Measurements from ENCODE around the gene LGR5.

LGR5 gene

DNA sequence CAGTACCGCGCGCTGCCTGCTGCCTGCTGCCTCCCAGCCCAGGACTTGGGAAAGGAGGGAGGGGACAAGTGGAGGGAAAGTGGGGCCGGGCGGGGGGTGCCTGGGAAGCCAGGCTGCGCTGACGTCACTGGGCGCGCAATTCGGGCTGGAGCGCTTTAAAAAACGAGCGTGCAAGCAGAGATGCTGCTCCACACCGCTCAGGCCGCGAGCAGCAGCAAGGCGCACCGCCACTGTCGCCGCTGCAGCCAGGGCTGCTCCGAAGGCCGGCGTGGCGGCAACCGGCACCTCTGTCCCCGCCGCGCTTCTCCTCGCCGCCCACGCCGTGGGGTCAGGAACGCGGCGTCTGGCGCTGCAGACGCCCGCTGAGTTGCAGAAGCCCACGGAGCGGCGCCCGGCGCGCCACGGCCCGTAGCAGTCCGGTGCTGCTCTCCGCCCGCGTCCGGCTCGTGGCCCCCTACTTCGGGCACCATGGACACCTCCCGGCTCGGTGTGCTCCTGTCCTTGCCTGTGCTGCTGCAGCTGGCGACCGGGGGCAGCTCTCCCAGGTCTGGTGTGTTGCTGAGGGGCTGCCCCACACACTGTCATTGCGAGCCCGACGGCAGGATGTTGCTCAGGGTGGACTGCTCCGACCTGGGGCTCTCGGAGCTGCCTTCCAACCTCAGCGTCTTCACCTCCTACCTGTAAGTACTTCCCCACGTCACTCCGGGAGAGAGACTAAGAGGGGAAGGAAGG lies at the start of gene LGR5:
Gene LGR5 (plus strand): TSS at position 186 of the 732 bp plus-strand sequence. CDS start 283 bp downstream, at position 469.
- DNase-seq: peak in 2 of 3 donors; percentile 15 to 19

- DNase-seq: peak; percentile 35 to 66 (median 56)
Observed at GRCh38 chr12:71392521-71393145, 47.0 kb upstream of the LGR5 start.

GRCh38 chr12:71393625-71394024 lies 46.0 kb upstream of the LGR5 start:
- DNase-seq: no peak

GRCh38 chr12:71397433-71397954 lies 42.1 kb upstream of the LGR5 start:
- DNase-seq: no peak

- no peak for DNase-seq
Observed at GRCh38 chr12:71399197-71399596, 40.4 kb upstream of the LGR5 start.

DNA sequence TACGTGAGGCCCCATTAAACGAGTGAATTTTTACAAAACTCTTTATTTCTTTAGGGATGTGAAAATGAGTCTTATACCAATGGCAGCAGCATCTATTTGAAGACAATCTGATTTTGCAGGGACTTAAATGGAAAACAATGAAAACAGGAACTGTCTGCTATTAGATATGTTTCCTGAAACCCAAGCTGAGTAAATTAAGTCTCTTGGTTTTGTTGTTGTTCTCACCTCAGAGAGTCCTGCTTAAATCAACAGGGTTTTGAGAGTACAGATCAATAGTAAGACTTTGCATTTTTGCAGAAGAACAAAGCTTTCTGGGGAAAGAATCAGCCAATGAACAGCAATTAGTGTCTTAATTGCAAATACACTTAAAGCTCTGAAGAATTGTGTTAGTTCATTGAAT lies 39.1 kb upstream of the LGR5 start:
- DNase-seq: no peak

DNA sequence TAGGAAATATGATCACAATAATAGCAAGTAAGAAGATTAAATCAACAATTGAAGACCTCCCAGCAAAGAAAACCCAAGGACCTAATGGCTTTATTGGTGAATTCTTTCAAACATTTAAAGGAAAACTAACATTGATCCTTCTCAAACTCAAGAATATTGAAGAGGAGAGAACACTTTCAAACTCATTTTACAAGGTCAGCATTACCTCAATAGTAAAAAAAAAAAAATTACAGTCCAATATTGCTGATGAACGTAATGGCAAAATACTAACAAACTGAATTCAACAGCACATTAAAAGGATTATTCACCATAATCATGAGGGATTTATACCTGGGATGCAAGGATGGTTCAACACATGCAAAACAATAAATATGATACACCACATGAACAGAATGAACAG lies 33.7 kb upstream of the LGR5 start:
- DNase-seq: no peak

DNA sequence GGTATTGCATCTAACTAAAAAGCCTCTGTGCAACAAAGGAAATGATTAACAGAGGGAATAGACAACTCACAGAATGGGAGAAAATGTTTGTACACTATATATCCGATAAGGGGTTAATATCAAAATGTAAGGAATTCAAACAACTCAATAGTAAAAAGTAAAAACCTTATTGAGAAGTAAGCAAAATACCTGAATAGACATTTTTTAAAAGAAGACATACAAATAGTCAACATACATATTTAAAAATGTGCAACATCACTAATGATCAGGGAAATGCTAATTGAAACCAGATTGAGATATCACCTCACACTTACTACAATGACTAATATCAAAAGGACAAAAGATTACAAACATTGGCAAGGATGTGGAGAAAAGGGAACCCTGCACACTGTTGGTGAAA lies 31.9 kb upstream of the LGR5 start:
- DNase-seq: no peak

DNA sequence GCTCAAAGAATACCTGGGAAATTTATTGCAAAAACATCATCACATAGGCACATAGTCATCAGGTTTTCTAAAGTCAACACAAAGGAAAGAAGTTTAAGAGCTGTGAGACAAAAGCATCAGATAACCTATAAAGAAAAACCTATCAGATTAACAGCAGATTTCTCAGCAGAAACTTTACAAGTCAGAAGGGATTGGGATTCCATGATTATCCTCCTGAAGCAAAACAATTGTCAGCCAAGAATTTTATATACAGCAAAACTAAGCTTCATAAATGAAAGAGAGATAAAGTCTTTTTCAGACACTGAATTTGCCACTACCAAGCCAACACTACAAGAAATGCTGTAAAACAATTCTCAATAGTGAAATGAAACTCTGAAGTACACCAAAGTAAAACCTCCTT lies 28.8 kb upstream of the LGR5 start:
- no peak for DNase-seq

- DNase-seq: no peak
Observed at GRCh38 chr12:71411635-71412034, 28.0 kb upstream of the LGR5 start.

GRCh38 chr12:71415336-71416231 lies 24.0 kb upstream of the LGR5 start:
- peak; percentile 70 to 79 (median 75) for DNase-seq

GRCh38 chr12:71417181-71417580 lies 22.4 kb upstream of the LGR5 start:
- DNase-seq: no peak

DNA sequence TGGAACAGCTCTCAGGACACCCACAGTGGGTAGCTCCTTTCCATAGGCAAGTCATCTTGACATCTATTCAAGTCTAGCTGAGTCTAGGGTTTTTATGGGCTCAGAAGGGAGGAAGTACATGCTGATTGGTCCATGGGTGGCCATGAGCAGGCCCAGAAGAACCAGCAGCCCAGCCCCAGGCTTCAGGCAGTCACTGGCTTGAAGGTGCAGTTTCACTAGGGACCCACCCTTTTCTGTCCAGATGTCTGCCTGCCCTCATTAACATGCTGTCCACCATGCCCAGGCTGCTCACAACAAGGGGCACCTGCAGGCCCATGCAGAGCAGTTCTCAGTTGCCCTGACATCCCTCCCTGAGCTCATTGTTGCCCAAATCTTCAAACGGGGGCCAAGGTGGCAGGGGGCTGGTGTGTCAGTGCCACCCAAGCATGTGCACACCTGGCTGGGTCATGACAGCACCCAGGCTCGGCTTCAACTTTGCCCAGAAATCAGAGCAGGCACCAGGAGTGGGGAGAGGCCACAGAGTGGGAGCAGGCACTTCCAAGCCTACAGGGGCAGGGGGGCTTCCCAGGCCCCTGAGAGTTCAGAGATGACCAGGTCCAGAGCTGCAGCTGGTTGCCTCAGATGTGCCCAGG lies 18.7 kb upstream of the LGR5 start:
- no peak for DNase-seq

DNA sequence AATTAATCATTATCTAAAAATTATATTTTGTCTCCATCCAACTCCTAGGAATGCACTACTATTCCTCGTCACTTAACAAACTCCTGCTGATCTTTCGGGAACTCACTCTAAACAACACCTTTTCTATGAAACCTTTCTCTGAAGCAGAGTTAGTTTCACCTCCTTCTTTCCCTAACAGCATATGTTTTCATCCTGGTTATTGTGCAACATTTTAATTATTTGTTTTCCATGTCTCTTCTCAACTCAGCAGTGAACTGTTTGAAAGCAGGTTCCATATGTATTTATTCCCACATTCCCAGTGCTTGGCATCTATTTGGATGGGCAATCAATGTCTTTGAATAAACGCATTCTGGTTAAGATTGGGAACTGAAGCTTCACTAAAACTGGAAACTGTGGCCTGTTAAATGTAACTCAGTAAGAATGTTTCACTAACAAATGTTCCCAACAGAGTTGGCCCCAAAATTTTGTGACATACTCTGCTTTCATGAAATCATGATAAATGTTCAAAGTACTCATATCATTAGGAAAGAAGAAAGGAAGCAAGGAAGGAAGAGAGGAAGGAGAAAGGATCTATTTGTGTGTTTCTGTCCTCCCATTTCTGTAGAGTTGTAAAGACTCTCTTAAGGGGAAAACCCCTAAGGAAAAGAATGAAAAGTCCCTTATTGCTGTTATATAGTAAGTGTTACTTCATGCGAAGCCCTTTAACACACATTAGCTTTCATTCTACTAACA lies 13.9 kb upstream of the LGR5 start:
- no peak for DNase-seq

GRCh38 chr12:71426300-71427047 lies 13.1 kb upstream of the LGR5 start:
- no peak for DNase-seq

- no peak for DNase-seq
Observed at GRCh38 chr12:71430756-71431155, 8.8 kb upstream of the LGR5 start.

GRCh38 chr12:71431991-71432390 lies 7.6 kb upstream of the LGR5 start:
- no peak for DNase-seq

DNA sequence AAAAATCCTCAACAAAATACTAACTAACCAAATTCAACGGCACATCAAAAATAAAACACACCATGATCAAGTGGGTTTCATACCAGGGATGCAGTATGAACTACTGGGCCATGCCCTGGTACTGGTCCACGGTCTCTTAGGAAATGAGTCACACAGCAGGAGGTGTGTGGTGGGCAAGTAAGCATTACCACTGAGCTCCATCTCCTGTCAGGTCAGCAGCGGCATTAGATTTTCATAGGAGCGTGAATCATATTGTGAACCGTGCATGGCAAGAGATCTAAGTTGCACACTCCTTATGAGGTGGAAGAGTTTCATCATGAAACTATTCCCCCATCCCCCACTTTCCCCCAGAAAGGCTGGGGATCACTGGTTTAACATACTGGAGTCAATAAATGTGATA lies 6.7 kb upstream of the LGR5 start:
- DNase-seq: no peak

GRCh38 chr12:71436696-71437095 lies 2.9 kb upstream of the LGR5 start:
- DNase-seq: no peak

DNA sequence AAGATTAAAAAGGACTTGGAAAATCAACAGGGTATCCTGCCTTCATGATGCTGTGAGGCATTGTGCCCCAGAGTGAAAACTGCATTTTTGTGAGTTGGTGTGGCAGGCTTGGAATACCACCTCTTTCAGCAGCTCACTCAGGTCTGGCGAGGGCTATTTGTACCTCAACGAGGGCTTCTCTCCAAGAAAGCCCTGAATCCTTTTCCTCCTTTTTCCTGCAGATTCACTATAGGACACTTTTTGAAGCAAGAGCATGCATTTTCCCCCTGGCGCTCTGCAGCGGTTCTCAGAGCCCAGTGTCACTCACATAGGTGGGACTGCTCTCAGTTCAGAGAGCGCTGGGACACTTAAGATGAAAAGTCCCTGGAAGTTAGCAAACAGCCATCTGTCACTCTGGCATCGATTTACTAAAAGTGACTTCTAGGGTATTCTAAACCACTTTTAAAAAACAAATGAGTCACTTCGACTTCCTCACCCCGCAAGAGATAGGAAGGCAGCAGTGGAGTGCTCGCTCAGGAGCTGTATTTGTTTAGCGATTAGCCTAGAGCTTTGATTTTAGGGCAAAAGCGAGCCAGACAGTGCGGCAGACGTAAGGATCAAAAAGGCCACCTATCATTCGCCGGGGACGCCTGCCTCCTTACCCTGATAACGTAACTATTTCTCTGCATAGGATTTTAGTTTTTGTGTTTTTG lies 782 bp upstream of the LGR5 start:
- DNase-seq: no peak

GRCh38 chr12:71439362-71439612 lies 311 bp upstream of the LGR5 start:
- DNase-seq: no peak

Measured in suppressor macrophage treated with lipopolysaccharide for 1 hour (primary cell).